GM21737 (cell line): ENCODE measurements around the gene MAPT.

Source experiments
- ATAC-seq: cut with Tn5 transposase; IDR thresholded peaks from one replicate; pipeline ENCODE4 v1.9.1; 2021; ENCODE audit warnings: mild to moderate bottlenecking, moderate library complexity; ENCODE audit not compliant: unreplicated experiment

The MAPT gene

GRCh38 chr17:45894022-45894784 is at the start of gene MAPT:
Gene MAPT (plus strand): TSS chr17:45894554. CDS start chr17:45962338, 67,784 bp downstream.
- peak; percentile 58 for ATAC-seq

- no peak for ATAC-seq
Observed at GRCh38 chr17:45844695-45845375, 49.5 kb upstream of the MAPT start, which contains the start of gene SPPL2C. Gene SPPL2C (plus strand): TSS chr17:45844881. CDS start chr17:45844907, 26 bp downstream.

- no peak for ATAC-seq
Observed at GRCh38 chr17:45845376-45846185, 48.8 kb upstream of the MAPT start.

- no peak for ATAC-seq
Observed at GRCh38 chr17:45846223-45846622, 48.1 kb upstream of the MAPT start.

- ATAC-seq: no peak
Observed at GRCh38 chr17:45846646-45847045, 47.7 kb upstream of the MAPT start.

GRCh38 chr17:45847101-45847500 is 47.3 kb upstream of the MAPT start:
- no peak for ATAC-seq

GRCh38 chr17:45847747-45848146 is 46.6 kb upstream of the MAPT start:
- no peak for ATAC-seq

- no peak for ATAC-seq
Observed at GRCh38 chr17:45848405-45848804, 45.9 kb upstream of the MAPT start.

- ATAC-seq: no peak
Observed at GRCh38 chr17:45848868-45849535, 45.4 kb upstream of the MAPT start.

GRCh38 chr17:45849536-45849990 is 44.8 kb upstream of the MAPT start:
- no peak for ATAC-seq

GRCh38 chr17:45850011-45850410 is 44.3 kb upstream of the MAPT start:
- no peak for ATAC-seq

GRCh38 chr17:45850468-45850867 is 43.9 kb upstream of the MAPT start:
- ATAC-seq: no peak

- ATAC-seq: no peak
Observed at GRCh38 chr17:45851022-45851421, 43.3 kb upstream of the MAPT start.

GRCh38 chr17:45851464-45851863 is 42.9 kb upstream of the MAPT start:
- no peak for ATAC-seq

- ATAC-seq: no peak
Observed at GRCh38 chr17:45851873-45852272, 42.5 kb upstream of the MAPT start.

GRCh38 chr17:45852535-45853297 is 41.6 kb upstream of the MAPT start:
- no peak for ATAC-seq

GRCh38 chr17:45854209-45854608 is 40.1 kb upstream of the MAPT start:
- no peak for ATAC-seq

GRCh38 chr17:45855691-45856336 is 38.5 kb upstream of the MAPT start:
- no peak for ATAC-seq

- no peak for ATAC-seq
Observed at GRCh38 chr17:45857977-45858708, 36.2 kb upstream of the MAPT start.
